BE2C (cell line): ENCODE measurements around the gene PNPT1.

Experiments used
- DNase-seq: peaks from one replicate; pipeline ENCODE4 v3.0.0-alpha.2; 2020
- H3K27me3 ChIP-seq: fragments of 250-450 bp; sonication (Bioruptor Pico); 2 replicates; pipeline ENCODE4 v1.5.1; 2020; ENCODE audit warnings: mild to moderate bottlenecking
- H3K36me3 ChIP-seq: fragments of 250-450 bp; sonication (Bioruptor Pico); 2 replicates; pipeline ENCODE4 v1.5.1; 2020; ENCODE audit warnings: mild to moderate bottlenecking
- H3K4me1 ChIP-seq: fragments of 250-450 bp; sonication (Bioruptor Pico); 2 replicates; pipeline ENCODE4 v1.5.1; 2020
- H3K4me3 ChIP-seq: 2 replicates; pipeline ENCODE4 v1.5.1; 2011; ENCODE audit warnings: low read depth, low read length
- H3K9me3 ChIP-seq: fragments of 250-450 bp; sonication (Bioruptor Pico); 2 replicates; pipeline ENCODE4 v1.5.1; 2020
- CTCF ChIP-seq: IDR thresholded peaks from 2 replicates; pipeline ENCODE4 v1.5.1; 2012; ENCODE audit warnings: mild to moderate bottlenecking, low read depth, low read length

PNPT1 gene

GRCh38 chr2:55627915-55628314, 65.7 kb downstream of the PNPT1 start:
- no peaks in the 10 kb centered on the region for H3K4me1 ChIP-seq
- no peaks in the 10 kb centered on the region for H3K27me3 ChIP-seq
- DNase-seq = no peak
- H3K4me3 ChIP-seq = no peak overlapping the region
- no peaks in the 10 kb centered on the region for H3K36me3 ChIP-seq
- H3K9me3 ChIP-seq = no peaks in the 10 kb centered on the region
- no peak for TF ChIP-seq CTCF

GRCh38 chr2:55621802-55622201, 71.8 kb downstream of the PNPT1 start:
- H3K9me3 ChIP-seq = no peaks in the 10 kb centered on the region
- no peaks in the 10 kb centered on the region for H3K4me1 ChIP-seq
- no peaks in the 10 kb centered on the region; the same call in 1 of the 2 replicates for H3K36me3 ChIP-seq
- H3K27me3 ChIP-seq = no peaks in the 10 kb centered on the region
- no peak overlapping the region for H3K4me3 ChIP-seq
- no peak for TF ChIP-seq CTCF
- DNase-seq = no peak

- H3K27me3 ChIP-seq = no peaks in the 10 kb centered on the region
- no peak overlapping the region for H3K4me3 ChIP-seq
- H3K36me3 ChIP-seq = no peaks in the 10 kb centered on the region; the same call in 1 of the 2 replicates
- DNase-seq = peak; percentile 10
- no peaks in the 10 kb centered on the region for H3K4me1 ChIP-seq
- TF ChIP-seq CTCF = peak; percentile 34
- H3K9me3 ChIP-seq = no peaks in the 10 kb centered on the region
These were observed 73.4 kb downstream of the PNPT1 start for GRCh38 chr2:55620123-55620779.

GRCh38 chr2:55618275-55619055, 75.2 kb downstream of the PNPT1 start:
- peaks cover 8% of the 10 kb centered on the region for H3K36me3 ChIP-seq

GRCh38 chr2:55618025-55618274, 75.7 kb downstream of the PNPT1 start:
- Histone ChIP-seq H3K36me3 (peaks cover 8% of the 10 kb centered on the region), H3K4me3 (peak overlapping the region; percentile 87), H3K9me3 (no peaks in the 10 kb centered on the region), H3K27me3 (no peaks in the 10 kb centered on the region), H3K4me1 (no peaks in the 10 kb centered on the region)
- TF ChIP-seq CTCF = no peak
- DNase-seq = no peak

More at GRCh38 chr2:55618275-55619055, 75.2 kb downstream of the PNPT1 start:
- TF ChIP-seq CTCF = no peak
- peak; percentile 41 for DNase-seq
- no peaks in the 10 kb centered on the region for H3K27me3 ChIP-seq
- H3K4me1 ChIP-seq = no peaks in the 10 kb centered on the region
- peak overlapping the region; percentile 87 for H3K4me3 ChIP-seq
- H3K9me3 ChIP-seq = no peaks in the 10 kb centered on the region

- H3K4me1 ChIP-seq = no peaks in the 10 kb centered on the region
- peaks cover 8% of the 10 kb centered on the region for H3K36me3 ChIP-seq
- peak; percentile 95 for DNase-seq
- no peaks in the 10 kb centered on the region for H3K27me3 ChIP-seq
- H3K9me3 ChIP-seq = no peaks in the 10 kb centered on the region
- TF ChIP-seq CTCF = peak; percentile 36
- peak within 1 kb of the TSS; percentile 96 for H3K4me3 ChIP-seq
These were observed 76.2 kb downstream of the PNPT1 start, which contains the start of gene PPP4R3B for GRCh38 chr2:55617175-55618024. Gene PPP4R3B (minus strand): TSS chr2:55617622. CDS start chr2:55617285, 337 bp downstream.
